H9 (cell line): Measurements from ENCODE around the gene GPX7. TPM values are rescaled to one million over a fixed set of nuclear protein-coding genes. Genes with fewer than 3 reads are reported as not detected.
A peak's percentile ranks its signal among the peaks of the same experiment; 100 is the strongest.

Experiments
- DNase-seq: peaks from one replicate; pipeline ENCODE4 v3.0.0-alpha.2; 2017
- H2AFZ ChIP-seq: one replicate; pipeline ENCODE4 v1.6.1; 2013; ENCODE audit warnings: mild to moderate bottlenecking, low read length, control low read depth, moderate library complexity
- H2AK5ac ChIP-seq: 2 replicates; pipeline ENCODE4 v1.6.1; 2013; ENCODE audit warnings: low read length, control low read depth, mixed read lengths; ENCODE audit not compliant: insufficient read length
- H2BK120ac ChIP-seq: one replicate; pipeline ENCODE4 v1.6.1; 2013; ENCODE audit warnings: low read depth, mild to moderate bottlenecking, low read length, control low read depth, inconsistent platforms; ENCODE audit not compliant: poor library complexity, severe bottlenecking
- H2BK12ac ChIP-seq: 2 replicates; pipeline ENCODE4 v1.6.1; 2013; ENCODE audit warnings: low read length, control low read depth, mixed read lengths, low read depth; ENCODE audit not compliant: insufficient read length
- H2BK15ac ChIP-seq: 2 replicates; pipeline ENCODE4 v1.6.1; 2013; ENCODE audit warnings: low read depth, low read length, control low read depth
- H2BK20ac ChIP-seq: one replicate; pipeline ENCODE4 v1.6.1; 2013; ENCODE audit warnings: low read depth, mild to moderate bottlenecking, low read length, control low read depth, inconsistent platforms; ENCODE audit not compliant: poor library complexity, severe bottlenecking
- H2BK5ac ChIP-seq: 2 replicates; pipeline ENCODE4 v1.6.1; 2013; ENCODE audit warnings: low read length, control low read depth, mixed read lengths; ENCODE audit not compliant: insufficient read length
- H3K14ac ChIP-seq: 2 replicates; pipeline ENCODE4 v1.6.1; 2013; ENCODE audit warnings: low read length, control low read depth; ENCODE audit not compliant: insufficient read depth
- H3K18ac ChIP-seq: 2 replicates; pipeline ENCODE4 v1.6.1; 2013; ENCODE audit warnings: low read depth, mild to moderate bottlenecking, mixed read lengths, low read length, control low read depth; ENCODE audit not compliant: insufficient read length
- H3K23ac ChIP-seq: 2 replicates; pipeline ENCODE4 v1.6.1; 2013; ENCODE audit warnings: low read length, control low read depth, mixed read lengths, low read depth; ENCODE audit not compliant: insufficient read length
- H3K23me2 ChIP-seq: 2 replicates; pipeline ENCODE4 v1.6.1; 2013; ENCODE audit warnings: low read depth, mild to moderate bottlenecking, mixed read lengths, low read length, control low read depth; ENCODE audit not compliant: insufficient read length, poor library complexity, severe bottlenecking
- H3K27ac ChIP-seq: 2 replicates; pipeline ENCODE4 v1.5.1; 2013; ENCODE audit warnings: low read length, control low read depth, mixed read lengths, low read depth; ENCODE audit not compliant: insufficient read length
- H3K27me3 ChIP-seq: 2 replicates; pipeline ENCODE4 v1.6.1; 2013; ENCODE audit warnings: low read length, control low read depth, inconsistent platforms; ENCODE audit not compliant: insufficient read depth
- H3K4ac ChIP-seq: 2 replicates; pipeline ENCODE4 v1.6.1; 2013; ENCODE audit warnings: low read depth, mild to moderate bottlenecking, control low read depth, inconsistent platforms, low read length, moderate library complexity
- H3K4me1 ChIP-seq: 2 replicates; pipeline ENCODE4 v1.6.1; 2013; ENCODE audit warnings: low read length, control low read depth, inconsistent platforms; ENCODE audit not compliant: insufficient read depth
- H3K4me2 ChIP-seq: 2 replicates; pipeline ENCODE4 v1.6.1; 2013; ENCODE audit warnings: low read length, control low read depth, mixed read lengths; ENCODE audit not compliant: insufficient read length, insufficient read depth
- H3K56ac ChIP-seq: 2 replicates; pipeline ENCODE4 v1.6.1; 2013; ENCODE audit warnings: low read depth, mild to moderate bottlenecking, mixed read lengths, low read length, control low read depth; ENCODE audit not compliant: insufficient read length
- H3K79me1 ChIP-seq: 2 replicates; pipeline ENCODE4 v1.6.1; 2013; ENCODE audit warnings: low read depth, mild to moderate bottlenecking, moderate library complexity, low read length, control low read depth, inconsistent platforms; ENCODE audit not compliant: insufficient read depth, poor library complexity, severe bottlenecking
- H3K79me2 ChIP-seq: 2 replicates; pipeline ENCODE4 v1.6.1; 2013; ENCODE audit warnings: low read length, control low read depth, inconsistent platforms; ENCODE audit not compliant: insufficient read depth
- H3K9ac ChIP-seq: 2 replicates; pipeline ENCODE4 v1.6.1; 2013; ENCODE audit warnings: low read length, control low read depth, mixed read lengths; ENCODE audit not compliant: insufficient read length; ENCODE audit errors: extremely low read depth
- H3K9me3 ChIP-seq: one replicate; pipeline ENCODE4 v1.6.1; 2013; ENCODE audit warnings: low read depth, low read length, inconsistent platforms; ENCODE audit not compliant: control insufficient read depth
- H3T11ph ChIP-seq: one replicate; pipeline ENCODE4 v1.6.1; 2013; ENCODE audit warnings: mild to moderate bottlenecking, low read length, control low read depth, inconsistent platforms
- H4K20me1 ChIP-seq: one replicate; pipeline ENCODE4 v1.6.1; 2013; ENCODE audit not compliant: control insufficient read depth, insufficient read length, insufficient read depth
- H4K5ac ChIP-seq: 2 replicates; pipeline ENCODE4 v1.6.1; 2013; ENCODE audit warnings: low read depth, mild to moderate bottlenecking, mixed read lengths, low read length, control low read depth; ENCODE audit not compliant: insufficient read length
- H4K8ac ChIP-seq: replicated peaks from 2 replicates; pipeline ENCODE4 v1.6.1; 2013; ENCODE audit warnings: low read length, control low read depth, mixed read lengths, low read depth; ENCODE audit not compliant: insufficient read length
- H4K91ac ChIP-seq: 2 replicates; pipeline ENCODE4 v1.6.1; 2013; ENCODE audit warnings: low read depth, mild to moderate bottlenecking, moderate library complexity, mixed read lengths, low read length, control low read depth; ENCODE audit not compliant: insufficient read length
- H3K27ac Mint-ChIP-seq, 3 experiments: 2 replicates in 2 of 3; 3 replicates in 1 of 3; pipeline ENCODE4 v1.8.0; 2020 to 2021; ENCODE audit warnings: mixed read lengths in 3 of 3, mild to moderate bottlenecking in 1 of 3, moderate library complexity in 1 of 3
- H3K27me3 Mint-ChIP-seq: 2 replicates; pipeline ENCODE4 v1.8.0; 2021; ENCODE audit warnings: low read depth, mild to moderate bottlenecking, moderate library complexity, mixed read lengths
- H3K36me3 Mint-ChIP-seq, 3 experiments: 2 replicates in 2 of 3; 3 replicates in 1 of 3; pipeline ENCODE4 v1.8.0; 2020 to 2021; ENCODE audit warnings: low read depth in 3 of 3, mixed read lengths in 3 of 3; ENCODE audit not compliant: insufficient read depth in 1 of 3
- H3K4me1 Mint-ChIP-seq, 2 experiments: 2 replicates each; pipeline ENCODE4 v1.8.0; 2020; ENCODE audit warnings: mixed read lengths in 2 of 2
- H3K4me3 Mint-ChIP-seq, 2 experiments: 2 replicates in 1 of 2; 3 replicates in 1 of 2; pipeline ENCODE4 v1.8.0; 2020 to 2021; ENCODE audit warnings: mild to moderate bottlenecking in 2 of 2, mixed read lengths in 2 of 2, moderate library complexity in 1 of 2
- H3K9me3 Mint-ChIP-seq, 2 experiments: 2 replicates in 1 of 2; 3 replicates in 1 of 2; pipeline ENCODE4 v1.8.0; 2020; ENCODE audit warnings: mild to moderate bottlenecking in 2 of 2, mixed read lengths in 2 of 2, moderate library complexity in 1 of 2
- CTCF ChIP-seq: fragments of 200-600 bp; sonication (generic); conservative IDR thresholded peaks from 3 replicates; pipeline ENCODE4 v1.8.0; 2021; ENCODE audit warnings: antibody characterized with exemption, mild to moderate bottlenecking
- WGBS: extraction: QIAGEN DNeasy Blood & Tissue Kit; methylation state at CpG from one replicate; pipeline ENCODE4 v1.1.7; 2013; ENCODE audit warnings: missing lambda C conversion rate, low lambda C conversion rate, mixed read lengths; ENCODE audit not compliant: insufficient read length; ENCODE audit errors: extremely low coverage; 5-methylcytosine and 5-hydroxymethylcytosine counted together
- total RNA-seq: library from RNA; stranded (reverse); gene quantifications from 2 replicates; pipeline ENCODE4 v1.2.1, GENCODE V29; 2021

Gene GPX7
- total RNA-seq, 1 experiment from 2014 or later, result 12.1 TPM

- Histone ChIP-seq H3K4me2 (peak overlapping the region; percentile 35), H3K9me3 (no peaks in the 10 kb centered on the region)
- H3K27ac Mint-ChIP-seq, result peak overlapping the region in 2 of 3 experiments; percentile 10 to 84; a peak in 3 of 7 replicates
Observed at GRCh38 chr1:52613636-52614373, 11.6 kb downstream of the GPX7 start.

More at GRCh38 chr1:52613636-52614373, 11.6 kb downstream of the GPX7 start:
- Histone ChIP-seq H3T11ph (no peak overlapping the region), H3K4ac (no peak overlapping the region), H2BK12ac (no peak overlapping the region), H2BK15ac (no peak overlapping the region), H2BK120ac (no peak overlapping the region), H3K23ac (no peak overlapping the region), H4K91ac (no peak overlapping the region), H3K79me2 (no peaks in the 10 kb centered on the region), H2BK20ac (no peak overlapping the region), H4K8ac (no peak overlapping the region), H3K9ac (no peak overlapping the region), H4K20me1 (no peaks in the 10 kb centered on the region), H3K27me3 (no peaks in the 10 kb centered on the region), H3K4me1 (no peaks in the 10 kb centered on the region; the same call in 1 of the 2 replicates), H3K23me2 (no peaks in the 10 kb centered on the region), H2AFZ (no peak overlapping the region), H3K18ac (no peak overlapping the region), H3K56ac (no peak overlapping the region), H3K14ac (no peak overlapping the region), H2BK5ac (no peak overlapping the region), H2AK5ac (no peak overlapping the region), H4K5ac (no peak overlapping the region), H3K27ac (peak overlapping the region; percentile 30), H3K79me1 (no peaks in the 10 kb centered on the region)
- no peaks in the 10 kb centered on the region for H3K36me3 Mint-ChIP-seq
- DNase-seq, result no peak
- H3K9me3 Mint-ChIP-seq, result no peaks in the 10 kb centered on the region
- no peak for TF ChIP-seq CTCF
- peak overlapping the region in 1 of 2 experiments; percentile 6; a peak in 2 of 5 replicates for H3K4me3 Mint-ChIP-seq
- H3K4me1 Mint-ChIP-seq, result peaks cover 10 to 19% of the 10 kb centered on the region in 2 experiments
- peaks cover 4% of the 10 kb centered on the region; the same call in 1 of the 2 replicates for H3K27me3 Mint-ChIP-seq
- WGBS, result no CpG with 5 or more reads among the region's 2 CpGs
